ENCODE measurements around the gene LRRK1.

- TF ChIP-seq CTCF (IDR thresholded peaks at IDR 0.05) (no peak), POLR2A (IDR thresholded peaks at IDR 0.05) (no peak)
Observed at GRCh38 chr15:101028772-101029438, 109.7 kb downstream of the LRRK1 start.

Measured in uterus (tissue), 2 donors.